Activated naive CD8-positive, alpha-beta T cell treated with anti-CD3 and anti-CD28 coated beads, Interleukin-2, amount 50 U/mL, for 16 hours (primary cell): Measurements from ENCODE around the gene MERTK.
A peak's percentile ranks its signal among the peaks of the same experiment; 100 is the strongest.
"Not testable (repeated sequence)": the region's sequence is repeated elsewhere in the genome, so short reads cannot be mapped to it uniquely, and the experiment has no call there.

Source experiments
- DNase-seq: peaks from one replicate; pipeline ENCODE4 v3.0.0-alpha.2; 2020; ENCODE audit warnings: low read depth, low spot score

MERTK gene

GRCh38 chr2:112045446-112046014, 147.1 kb downstream of the MERTK start:
- no peak for DNase-seq

- DNase-seq, result no peak
Measured at GRCh38 chr2:112046231-112046630, 147.8 kb downstream of the MERTK start.

DNA sequence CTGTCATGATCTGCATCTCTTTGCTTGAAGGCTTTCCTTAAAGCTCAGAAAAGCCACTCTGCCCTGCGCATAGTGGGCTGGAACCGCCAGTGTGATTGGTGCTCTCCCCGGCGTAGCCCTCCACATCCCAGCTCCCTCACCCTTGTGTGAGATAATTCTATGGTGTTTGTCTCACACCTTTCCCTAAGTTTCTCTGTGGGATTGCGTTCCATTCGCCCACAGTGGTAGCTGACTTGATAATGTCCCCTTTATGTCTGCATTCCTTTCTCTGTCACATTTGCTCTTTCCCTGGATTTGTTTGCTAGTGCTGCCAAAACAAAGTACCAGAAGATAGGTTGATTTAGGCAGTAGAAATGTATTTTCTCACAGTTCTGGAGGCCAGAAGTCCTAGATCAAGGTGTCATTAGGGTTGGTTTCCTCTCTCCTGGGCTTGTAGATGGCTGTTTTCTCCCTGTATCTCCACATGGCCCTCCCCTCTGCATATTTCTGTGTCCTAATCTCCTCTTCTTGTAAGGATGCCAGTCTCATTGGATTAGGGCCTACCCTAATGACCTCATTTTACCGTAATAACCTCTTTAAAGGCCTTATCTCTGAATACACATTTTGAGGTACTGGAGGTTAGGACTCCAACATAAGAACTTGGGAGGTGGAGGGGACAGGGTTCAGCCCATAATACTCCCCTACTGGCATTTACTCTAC, 149.3 kb downstream of the MERTK start:
- no peak for DNase-seq

- DNase-seq, result no peak
Measured at GRCh38 chr2:112048236-112048592, 149.8 kb downstream of the MERTK start.

DNA sequence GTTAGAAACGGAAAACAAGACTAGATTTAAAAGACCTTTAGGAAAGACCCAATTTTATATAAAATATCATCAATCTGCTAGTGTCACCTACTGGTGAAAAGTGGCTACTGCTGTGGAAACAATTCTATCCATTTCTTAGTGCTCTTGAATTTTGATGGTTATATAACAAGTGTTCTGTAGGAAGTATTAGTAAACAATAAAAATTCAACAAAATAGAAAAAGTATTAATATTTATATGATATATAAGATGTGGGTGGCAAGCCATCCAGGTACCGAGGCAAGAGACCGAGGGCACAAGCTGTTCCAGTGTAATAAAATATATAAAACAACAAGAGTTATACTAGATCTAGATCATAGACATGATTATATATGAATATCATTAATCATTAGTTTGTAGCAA, 150.5 kb downstream of the MERTK start:
- DNase-seq, result no peak

- no peak for DNase-seq
Measured at GRCh38 chr2:112050316-112050715, 151.9 kb downstream of the MERTK start.

- peak; percentile 98 for DNase-seq
Measured at GRCh38 chr2:112053917-112054846, 155.8 kb downstream of the MERTK start.

GRCh38 chr2:112054847-112055729, 156.7 kb downstream of the MERTK start, which contains the start of gene TMEM87B:
Gene TMEM87B, plus strand, starts transcription at chr2:112055269. Its CDS starts 323 bp downstream, at chr2:112055592.
- DNase-seq, result peak; percentile 92

- no peak for DNase-seq
Measured at GRCh38 chr2:112055730-112056625, 157.6 kb downstream of the MERTK start.

DNA sequence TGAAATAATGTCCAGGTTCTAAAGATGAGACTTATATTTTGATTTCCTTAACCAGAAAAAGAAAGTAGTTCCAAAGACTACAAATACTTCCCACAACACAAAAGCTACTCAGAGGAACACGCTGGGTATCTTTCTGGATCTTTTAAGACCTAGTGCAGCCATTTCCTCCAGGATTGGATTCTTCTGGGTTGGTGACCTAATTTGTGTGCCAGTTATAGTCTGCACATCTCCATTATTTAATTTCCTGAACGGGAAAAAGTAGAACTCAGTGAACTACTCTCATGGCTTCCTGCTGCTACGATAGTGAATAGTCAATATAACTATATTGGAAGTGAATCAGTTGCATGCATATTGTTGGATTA, 158.2 kb downstream of the MERTK start:
- DNase-seq, result no peak

DNA sequence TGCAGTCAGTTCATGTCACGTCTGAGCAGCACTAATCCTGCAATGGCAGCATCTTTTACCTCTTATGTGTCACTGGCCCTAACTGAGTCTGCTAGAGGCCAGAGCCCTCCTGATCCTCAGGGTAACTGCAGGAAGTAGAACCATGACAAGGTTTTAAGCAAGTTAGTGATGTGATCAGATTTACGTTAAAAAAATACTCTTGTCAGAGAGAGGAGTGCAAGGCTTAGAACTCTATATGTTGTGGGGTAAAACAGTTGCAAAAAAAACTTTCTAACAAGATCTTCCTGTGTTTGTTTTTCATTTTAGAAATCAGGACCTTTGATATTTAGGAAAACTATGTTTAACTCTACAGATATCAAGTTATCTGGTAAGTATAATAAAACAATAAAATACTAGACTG, 161.3 kb downstream of the MERTK start:
- DNase-seq, result no peak

- no peak for DNase-seq
Measured at GRCh38 chr2:112061299-112061698, 162.9 kb downstream of the MERTK start.

GRCh38 chr2:112061840-112062239, 163.4 kb downstream of the MERTK start:
- no peak for DNase-seq

DNA sequence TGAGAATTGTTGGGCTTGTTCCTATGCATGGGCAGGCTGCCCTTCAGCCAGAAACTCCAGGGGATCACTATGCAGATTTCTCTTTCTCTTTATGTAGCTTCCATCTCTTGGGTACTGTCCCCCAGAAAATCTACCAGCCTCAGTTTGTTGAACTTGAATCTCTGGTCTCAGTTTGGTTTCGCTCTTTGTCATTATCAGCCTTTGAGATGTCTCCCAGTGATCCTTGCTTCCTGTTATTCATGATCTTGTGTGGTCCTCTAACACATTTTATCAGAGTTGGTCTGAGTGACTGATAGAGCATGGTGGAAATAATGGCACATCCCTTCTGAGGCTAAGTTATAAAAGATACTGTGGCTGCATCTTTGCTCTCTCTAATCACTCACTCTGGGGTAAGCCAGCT, 164.5 kb downstream of the MERTK start:
- DNase-seq, result no peak

DNA sequence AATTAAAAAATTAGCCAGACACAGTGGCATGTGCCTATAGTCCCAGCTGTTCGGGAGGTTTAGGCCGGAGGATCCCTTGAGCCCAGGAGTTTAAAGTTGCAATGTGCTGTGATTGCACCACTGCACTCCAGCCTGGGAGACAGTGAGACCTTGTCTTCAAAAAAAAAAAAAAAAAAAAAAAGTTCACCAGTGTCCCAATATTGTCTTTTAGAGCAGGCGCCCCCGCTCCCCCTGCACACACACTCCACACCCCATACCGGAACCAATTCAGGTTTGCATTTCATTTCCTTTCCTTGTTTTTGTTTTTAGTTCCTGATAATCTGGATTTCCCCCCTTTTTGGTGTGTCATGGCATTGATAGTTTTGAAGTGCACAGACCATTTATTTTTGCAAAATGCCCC, 167.1 kb downstream of the MERTK start:
- no peak for DNase-seq

- no peak for DNase-seq
Measured at GRCh38 chr2:112065966-112066365, 167.6 kb downstream of the MERTK start.

GRCh38 chr2:112069794-112070193, 171.4 kb downstream of the MERTK start:
- DNase-seq, result not testable (repeated sequence)

GRCh38 chr2:112073875-112074274, 175.5 kb downstream of the MERTK start:
- no peak for DNase-seq

GRCh38 chr2:112074506-112074905, 176.1 kb downstream of the MERTK start:
- DNase-seq, result no peak

DNA sequence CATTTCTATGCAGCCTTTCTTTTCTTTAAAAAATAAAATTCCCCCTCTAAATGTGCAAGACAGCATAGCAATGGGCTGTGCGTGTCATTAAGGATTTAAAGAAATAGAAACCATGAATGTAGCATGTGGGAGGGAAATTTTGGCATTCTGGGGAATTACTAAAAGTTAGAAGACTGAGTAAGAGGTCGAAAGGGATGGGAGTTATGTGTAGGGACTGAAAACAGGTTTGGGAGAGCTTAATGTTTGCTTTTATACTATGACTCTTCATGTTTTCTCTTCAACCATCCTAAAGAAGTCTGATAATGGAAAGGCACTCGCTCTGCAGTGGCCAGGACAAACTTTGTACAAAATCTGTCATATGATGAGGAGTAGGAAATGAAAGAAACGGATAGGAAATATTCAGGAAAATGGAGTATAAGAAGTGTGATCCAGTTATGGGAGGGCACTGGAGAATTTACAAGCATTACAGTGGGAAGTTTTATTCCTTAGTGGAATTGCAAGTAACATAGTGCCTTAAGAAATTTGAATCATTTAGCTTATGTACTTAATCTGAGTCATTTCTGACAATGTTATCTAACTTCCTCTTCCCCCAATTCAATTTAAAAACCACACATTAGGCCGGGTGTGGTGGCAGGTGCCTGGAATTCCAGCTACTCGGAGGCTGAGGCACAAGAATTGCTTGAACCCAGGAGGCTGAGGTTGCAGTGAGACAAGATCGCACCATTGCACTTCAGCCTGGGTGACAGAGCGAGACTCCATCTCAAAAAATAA, 177.3 kb downstream of the MERTK start:
- DNase-seq, result no peak
